Dendritic cell treated with granulocyte-macrophage colony-stimulating factor and Interleukin-4, amounts not matched to agents 40 ng/mL and 50 ng/mL, for 4 days (primary cell): ENCODE results near the gene RASGEF1B.
"Not testable (repeated sequence)": the region's sequence is repeated elsewhere in the genome, so short reads cannot be mapped to it uniquely, and the experiment has no call there.

Experiments
- H3K27ac Mint-ChIP-seq: one replicate; pipeline ENCODE4 v1.8.0; 2022; ENCODE audit warnings: mild to moderate bottlenecking, mixed read lengths
- H3K27me3 Mint-ChIP-seq: one replicate; pipeline ENCODE4 v1.8.0; 2022; ENCODE audit warnings: mild to moderate bottlenecking, mixed read lengths
- H3K36me3 Mint-ChIP-seq: one replicate; pipeline ENCODE4 v1.8.0; 2022; ENCODE audit warnings: low read depth, mixed read lengths
- H3K4me1 Mint-ChIP-seq: one replicate; pipeline ENCODE4 v1.8.0; 2022; ENCODE audit warnings: low read depth, mixed read lengths
- H3K4me3 Mint-ChIP-seq: one replicate; pipeline ENCODE4 v1.8.0; 2022; ENCODE audit warnings: mild to moderate bottlenecking, moderate library complexity, mixed read lengths
- H3K9me3 Mint-ChIP-seq: one replicate; pipeline ENCODE4 v1.8.0; 2022; ENCODE audit warnings: mixed read lengths
- intact Hi-C: fragments of 100-400 bp; cut with micrococcal nuclease; formaldehyde crosslinking; loops from one replicate; pipeline ENCODE4 v1.15.0; 2022

RASGEF1B gene

DNA sequence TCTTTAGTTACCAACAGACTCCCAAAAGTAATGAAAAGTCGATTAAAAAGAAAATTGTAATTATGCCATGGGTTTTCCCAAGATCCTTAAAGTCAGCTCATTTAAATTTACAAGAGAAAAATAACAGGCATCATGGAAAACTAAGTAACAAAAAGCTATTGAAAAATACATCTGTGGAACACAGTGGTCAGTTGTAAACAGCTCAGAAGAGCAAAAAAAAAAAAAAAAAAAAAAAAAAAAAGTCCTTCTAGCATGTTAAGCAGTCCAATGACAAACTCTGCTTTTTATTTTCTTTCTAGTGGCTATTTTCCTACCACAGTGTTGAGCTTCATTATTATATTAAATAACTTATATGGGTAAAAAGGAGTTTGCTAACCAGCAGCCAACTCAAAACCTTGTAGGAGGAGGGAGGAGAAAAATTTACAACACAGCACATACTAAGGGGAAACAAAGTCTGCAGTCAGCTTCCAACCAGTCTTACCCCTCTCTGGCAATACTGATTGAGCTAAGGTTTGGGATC is 44.9 kb downstream of the RASGEF1B start:
- H3K4me1 Mint-ChIP-seq = peaks cover 2% of the 10 kb centered on the region
- no peak overlapping the region for H3K27ac Mint-ChIP-seq
- no peak overlapping the region for H3K4me3 Mint-ChIP-seq
- peaks cover 59% of the 10 kb centered on the region for H3K36me3 Mint-ChIP-seq
- no peaks in the 10 kb centered on the region for H3K9me3 Mint-ChIP-seq
- no peaks in the 10 kb centered on the region for H3K27me3 Mint-ChIP-seq
- intact Hi-C loops = no loop called here

DNA sequence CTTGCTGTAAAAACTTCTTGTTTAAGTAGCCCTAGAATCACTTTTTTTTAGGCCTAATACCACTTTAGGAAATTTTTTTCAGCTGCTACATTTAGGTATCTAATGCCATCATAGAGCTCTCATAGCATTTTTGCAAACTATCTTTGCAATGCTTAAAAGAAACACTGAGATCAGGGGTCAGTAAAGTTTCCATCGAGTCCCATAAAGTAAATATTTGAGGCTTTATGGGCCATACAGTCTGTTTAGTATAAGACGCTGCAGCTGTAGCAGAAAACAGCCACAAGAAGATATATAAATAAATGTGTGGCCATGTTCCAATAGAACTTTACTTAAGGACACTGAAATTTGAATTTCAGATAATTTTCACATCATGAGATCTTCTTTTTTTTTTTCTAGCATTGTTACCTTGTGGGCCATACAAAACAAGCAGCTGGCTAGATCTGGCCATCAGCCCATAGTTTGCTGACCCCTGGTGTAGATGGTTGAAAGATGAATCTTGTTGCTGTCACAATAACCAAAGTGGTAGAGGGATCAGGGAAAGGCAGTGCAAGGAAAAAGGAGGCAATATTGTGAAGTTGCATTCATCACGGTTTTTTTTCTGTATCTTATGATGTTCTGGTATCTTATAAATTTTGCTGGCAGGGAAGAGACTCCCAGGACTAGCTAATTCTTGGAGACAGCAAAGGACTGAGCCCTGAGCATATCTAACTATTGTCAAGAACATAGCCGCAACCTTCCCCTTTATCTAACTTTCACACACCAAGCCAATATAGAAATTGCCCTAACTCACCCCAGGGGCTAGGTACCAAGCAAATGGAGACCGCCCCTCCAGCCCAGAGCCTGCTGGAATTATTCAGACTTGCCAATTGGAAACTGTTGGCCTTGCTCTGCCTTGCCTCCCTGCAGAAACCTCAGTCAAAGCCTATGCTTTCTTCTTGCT is 46.6 kb downstream of the RASGEF1B start:
- H3K4me3 Mint-ChIP-seq = no peak overlapping the region
- H3K36me3 Mint-ChIP-seq = peaks cover 47% of the 10 kb centered on the region
- no peak overlapping the region for H3K27ac Mint-ChIP-seq
- H3K27me3 Mint-ChIP-seq = no peaks in the 10 kb centered on the region
- intact Hi-C loops = no loop called here
- H3K4me1 Mint-ChIP-seq = peaks cover 15% of the 10 kb centered on the region
- H3K9me3 Mint-ChIP-seq = no peaks in the 10 kb centered on the region

DNA sequence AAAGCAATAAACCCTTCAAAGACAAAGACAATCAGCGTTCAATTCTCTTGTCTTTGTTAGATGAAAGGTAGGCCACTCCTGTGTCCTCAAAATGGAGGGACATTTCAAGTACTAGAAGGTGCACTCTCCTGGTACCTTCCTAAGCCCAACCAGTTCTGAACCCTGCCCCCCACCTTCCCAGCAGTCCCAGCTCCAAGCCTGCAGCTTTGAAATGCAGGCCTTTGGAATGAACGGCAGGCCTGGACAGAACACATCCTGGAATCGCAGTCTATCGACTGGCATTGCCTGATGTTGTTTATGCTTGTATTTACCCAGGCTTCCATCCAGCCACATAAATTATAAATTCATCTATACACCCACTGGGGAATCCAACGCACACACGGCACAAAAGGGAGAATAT is 47.4 kb downstream of the RASGEF1B start:
- H3K27ac Mint-ChIP-seq = no peak overlapping the region
- peaks cover 40% of the 10 kb centered on the region for H3K36me3 Mint-ChIP-seq
- no peaks in the 10 kb centered on the region for H3K9me3 Mint-ChIP-seq
- H3K4me3 Mint-ChIP-seq = no peak overlapping the region
- H3K4me1 Mint-ChIP-seq = peaks cover 15% of the 10 kb centered on the region
- H3K27me3 Mint-ChIP-seq = no peaks in the 10 kb centered on the region
- intact Hi-C loops = no loop called here

DNA sequence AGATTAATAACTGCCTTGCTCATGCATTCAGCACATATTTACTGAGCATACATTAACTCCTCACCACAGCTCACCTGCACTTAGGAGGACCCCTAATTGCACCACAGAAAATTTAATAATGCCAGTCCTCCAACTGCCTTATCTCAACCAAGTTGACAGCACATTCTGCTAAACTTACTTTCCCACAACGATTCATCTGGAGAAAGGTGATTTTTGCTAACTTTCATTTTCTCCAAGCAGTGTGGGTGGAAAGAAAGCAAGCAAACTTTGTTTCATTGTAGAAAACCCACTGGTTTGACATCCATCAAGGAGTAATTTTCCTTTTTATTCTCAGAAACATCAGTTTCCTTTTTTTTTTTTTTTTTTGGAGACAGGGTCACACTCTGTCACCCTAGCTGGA is 49.1 kb downstream of the RASGEF1B start:
- intact Hi-C loops = no loop called here
- Mint-ChIP-seq H3K36me3 (peaks cover 29% of the 10 kb centered on the region), H3K4me3 (no peak overlapping the region), H3K4me1 (peaks cover 15% of the 10 kb centered on the region), H3K27me3 (no peaks in the 10 kb centered on the region), H3K27ac (no peak overlapping the region), H3K9me3 (no peaks in the 10 kb centered on the region)

DNA sequence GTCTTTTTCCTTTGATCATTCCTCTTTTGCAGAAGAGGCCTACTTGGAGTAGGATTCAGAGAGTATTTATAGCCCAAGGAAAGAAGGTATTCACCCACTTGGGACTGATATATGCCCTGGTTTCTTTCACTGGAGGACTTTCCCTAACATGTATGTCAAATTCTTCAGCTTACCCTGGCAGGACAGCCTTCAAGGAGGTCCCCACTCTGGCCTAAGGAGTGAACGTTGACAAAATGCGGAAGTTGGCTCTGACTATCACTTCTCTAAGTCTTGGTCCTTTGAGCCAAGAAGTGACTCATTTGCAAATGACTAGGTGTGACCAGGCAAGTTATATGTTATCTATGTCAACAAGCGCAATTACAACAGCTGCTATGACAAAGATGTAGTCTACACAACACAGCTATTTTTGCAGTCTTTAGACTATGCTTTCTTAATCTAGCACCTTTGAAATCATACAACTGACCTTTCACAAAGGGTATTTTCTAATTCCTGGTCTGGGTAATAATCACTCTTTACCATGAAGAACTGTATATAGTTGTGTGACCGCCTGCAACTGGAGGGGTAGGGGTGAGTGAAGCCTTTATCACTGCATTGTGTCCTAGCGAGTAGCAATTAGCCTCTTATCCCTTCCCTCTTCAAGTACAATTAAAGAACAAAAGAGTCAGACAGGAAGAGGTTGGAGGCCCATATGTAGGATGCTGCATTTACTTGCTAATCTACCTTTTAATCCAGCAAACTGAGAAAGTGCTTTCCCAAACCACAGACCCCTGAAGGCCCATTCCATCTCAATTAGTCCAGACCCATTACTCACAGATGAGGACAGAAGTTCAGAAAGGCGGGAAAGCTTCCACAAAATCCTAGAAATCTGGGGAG is 50.1 kb downstream of the RASGEF1B start:
- H3K4me1 Mint-ChIP-seq = peaks cover 15% of the 10 kb centered on the region
- H3K9me3 Mint-ChIP-seq = no peaks in the 10 kb centered on the region
- intact Hi-C loops = no loop called here
- H3K4me3 Mint-ChIP-seq = no peak overlapping the region
- H3K27ac Mint-ChIP-seq = peak overlapping the region; percentile 65
- H3K36me3 Mint-ChIP-seq = peaks cover 21% of the 10 kb centered on the region
- H3K27me3 Mint-ChIP-seq = no peaks in the 10 kb centered on the region

DNA sequence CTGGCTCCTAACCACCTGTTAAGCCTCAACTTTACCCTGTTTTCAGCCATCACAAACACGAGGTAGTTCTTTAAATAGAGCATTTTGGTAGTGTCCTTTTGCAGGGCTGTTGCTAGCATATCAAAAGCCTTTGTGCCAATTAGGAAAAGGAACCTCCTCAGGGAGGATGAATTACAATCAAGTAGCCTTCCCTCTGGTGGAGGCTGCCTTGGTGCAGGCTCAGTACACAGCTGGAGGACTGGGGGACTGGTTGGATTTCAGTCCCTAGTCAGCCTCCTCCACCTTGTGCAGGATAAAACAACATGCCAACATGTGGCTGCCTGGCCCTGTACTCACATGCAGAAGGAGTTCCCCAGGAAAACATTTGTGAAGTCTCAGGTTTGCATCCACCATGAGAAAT is 53.1 kb downstream of the RASGEF1B start:
- Mint-ChIP-seq H3K4me1 (peaks cover 15% of the 10 kb centered on the region), H3K27me3 (no peaks in the 10 kb centered on the region), H3K4me3 (no peak overlapping the region), H3K9me3 (no peaks in the 10 kb centered on the region), H3K36me3 (no peaks in the 10 kb centered on the region), H3K27ac (no peak overlapping the region)
- intact Hi-C loops = no loop called here

DNA sequence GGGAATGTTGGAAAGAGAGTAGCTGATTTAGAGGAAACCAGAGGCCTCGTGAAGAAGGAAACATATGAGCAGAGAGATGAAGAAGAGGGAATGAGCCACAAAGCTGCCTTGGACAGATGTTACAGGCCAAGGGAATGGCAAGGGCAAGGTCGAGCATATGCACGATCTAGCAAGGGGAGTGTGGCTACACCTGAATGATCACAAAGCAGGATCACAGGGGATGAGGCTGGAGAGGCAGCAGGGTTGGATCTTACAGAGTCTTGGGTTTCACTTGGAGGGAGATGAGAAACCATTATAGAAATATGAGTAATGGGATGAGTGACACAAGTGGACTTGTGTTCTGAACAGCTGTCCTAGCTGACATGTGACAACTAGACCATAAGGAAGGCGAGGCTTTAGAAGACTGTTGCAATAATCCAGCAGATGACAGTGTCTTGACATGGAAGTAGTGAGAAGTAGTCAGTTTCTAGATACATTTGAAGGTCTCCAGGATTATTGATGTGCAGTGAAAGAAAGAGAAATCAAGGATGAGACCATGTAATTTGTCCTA is 58.7 kb downstream of the RASGEF1B start:
- Mint-ChIP-seq H3K9me3 (no peaks in the 10 kb centered on the region), H3K4me1 (peaks cover 17% of the 10 kb centered on the region), H3K27me3 (no peaks in the 10 kb centered on the region), H3K4me3 (no peak overlapping the region), H3K27ac (no peak overlapping the region), H3K36me3 (no peaks in the 10 kb centered on the region)
- intact Hi-C loops = no loop called here

DNA sequence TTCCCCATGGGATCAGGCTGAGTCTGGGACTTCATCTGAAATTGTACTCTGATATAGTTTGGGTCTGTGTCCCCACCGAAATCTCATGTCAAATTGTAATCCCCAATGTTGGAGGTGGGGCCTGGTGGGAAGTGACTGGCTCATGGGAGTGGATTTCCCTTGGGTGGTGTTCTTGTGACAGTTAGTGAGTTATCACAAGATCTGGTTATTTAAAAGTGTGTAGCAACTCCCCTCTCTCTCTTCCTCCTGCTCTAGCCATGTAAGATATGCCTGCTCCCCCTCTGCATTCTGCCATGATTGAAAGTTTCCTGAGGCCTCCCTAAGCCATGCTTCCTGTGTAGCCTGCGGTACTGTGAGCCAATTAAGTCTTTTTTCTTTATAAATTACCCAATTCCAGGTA is 61.0 kb downstream of the RASGEF1B start:
- intact Hi-C loops = no loop called here

DNA sequence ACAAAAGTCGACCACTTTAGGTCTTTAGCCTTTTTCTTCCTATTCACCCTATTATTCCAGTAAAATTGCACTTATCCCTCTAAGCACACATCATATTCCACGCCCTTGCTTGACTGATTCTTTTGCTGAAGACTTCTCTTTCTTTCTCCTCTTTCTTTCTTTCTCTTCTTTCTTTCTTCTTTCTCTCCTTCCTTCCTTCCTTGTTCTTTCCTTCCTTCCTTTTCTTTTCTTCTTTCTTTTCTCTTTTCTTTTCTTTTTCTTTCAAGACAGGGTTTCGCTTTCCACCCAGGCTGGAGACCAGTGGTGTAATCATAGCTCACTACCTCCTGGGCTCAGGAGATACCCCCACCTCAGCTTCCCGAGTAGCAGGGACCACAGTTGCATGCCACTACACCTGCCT is 61.9 kb downstream of the RASGEF1B start:
- H3K4me1 Mint-ChIP-seq = peaks cover 17% of the 10 kb centered on the region
- intact Hi-C loops = loop anchor here (5.0 kb wide), 1 partner anchor 1327 kb away; no protein-coding TSS in a partner anchor
- no peaks in the 10 kb centered on the region for H3K36me3 Mint-ChIP-seq
- peaks cover under 1% of the 10 kb centered on the region for H3K27me3 Mint-ChIP-seq
- no peak overlapping the region for H3K27ac Mint-ChIP-seq
- H3K4me3 Mint-ChIP-seq = no peak overlapping the region
- no peaks in the 10 kb centered on the region for H3K9me3 Mint-ChIP-seq

More for the DNA sequence above, 61.0 kb downstream of the RASGEF1B start:
- no peak overlapping the region for H3K4me3 Mint-ChIP-seq
- no peaks in the 10 kb centered on the region for H3K27me3 Mint-ChIP-seq
- no peaks in the 10 kb centered on the region for H3K9me3 Mint-ChIP-seq
- no peaks in the 10 kb centered on the region for H3K36me3 Mint-ChIP-seq
- H3K27ac Mint-ChIP-seq = no peak overlapping the region
- peaks cover 17% of the 10 kb centered on the region for H3K4me1 Mint-ChIP-seq

DNA sequence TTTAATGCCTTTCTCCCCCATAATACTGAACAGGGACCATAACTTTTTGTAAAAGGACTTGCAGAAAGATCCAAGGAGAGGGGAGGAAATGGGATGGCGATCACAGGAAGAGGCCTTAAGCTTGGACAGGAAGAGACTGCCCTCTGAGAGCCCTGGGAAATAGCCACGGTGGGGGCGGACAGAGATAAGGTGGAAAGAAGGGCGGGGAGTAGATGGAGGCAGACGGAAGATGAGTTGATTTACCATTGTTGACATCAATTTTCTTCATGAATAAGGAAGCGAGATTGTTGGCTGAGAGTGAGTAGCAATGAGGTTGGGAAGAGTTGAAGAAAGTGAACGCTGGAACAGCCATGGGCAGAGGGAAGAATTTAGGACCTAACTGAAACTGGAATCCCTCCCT is 63.4 kb downstream of the RASGEF1B start:
- intact Hi-C loops = loop anchor here (5.0 kb wide), 1 partner anchor 1329 kb away; no protein-coding TSS in a partner anchor
- no peaks in the 10 kb centered on the region for H3K9me3 Mint-ChIP-seq
- H3K27ac Mint-ChIP-seq = no peak overlapping the region
- H3K27me3 Mint-ChIP-seq = peaks cover 2% of the 10 kb centered on the region
- H3K4me3 Mint-ChIP-seq = no peak overlapping the region
- H3K36me3 Mint-ChIP-seq = no peaks in the 10 kb centered on the region
- peaks cover 16% of the 10 kb centered on the region for H3K4me1 Mint-ChIP-seq

DNA sequence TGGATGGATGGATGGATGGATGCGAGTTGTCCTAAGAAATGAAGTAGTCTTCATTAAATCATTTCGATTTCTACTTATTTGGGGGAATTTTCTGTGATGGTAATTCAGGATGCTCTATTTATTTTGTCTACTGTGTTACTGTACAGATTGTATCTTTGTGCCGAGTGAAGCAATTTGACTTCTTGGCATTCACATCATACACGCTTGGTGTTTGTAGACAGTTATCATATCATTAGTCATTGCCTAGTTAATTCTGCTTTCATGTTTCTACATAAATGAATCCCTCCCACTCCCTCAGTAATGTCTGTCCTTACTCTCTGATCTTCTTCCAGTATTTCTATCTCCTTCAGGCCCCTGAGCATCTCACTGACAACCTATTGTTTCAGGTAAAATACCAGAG is 64.0 kb downstream of the RASGEF1B start:
- Mint-ChIP-seq H3K27ac (no peak overlapping the region), H3K4me1 (peaks cover 9% of the 10 kb centered on the region), H3K9me3 (peaks cover 4% of the 10 kb centered on the region), H3K36me3 (no peaks in the 10 kb centered on the region), H3K4me3 (no peak overlapping the region), H3K27me3 (peaks cover 2% of the 10 kb centered on the region)
- intact Hi-C loops = loop anchor here (5.0 kb wide), 1 partner anchor 1330 kb away; no protein-coding TSS in a partner anchor

DNA sequence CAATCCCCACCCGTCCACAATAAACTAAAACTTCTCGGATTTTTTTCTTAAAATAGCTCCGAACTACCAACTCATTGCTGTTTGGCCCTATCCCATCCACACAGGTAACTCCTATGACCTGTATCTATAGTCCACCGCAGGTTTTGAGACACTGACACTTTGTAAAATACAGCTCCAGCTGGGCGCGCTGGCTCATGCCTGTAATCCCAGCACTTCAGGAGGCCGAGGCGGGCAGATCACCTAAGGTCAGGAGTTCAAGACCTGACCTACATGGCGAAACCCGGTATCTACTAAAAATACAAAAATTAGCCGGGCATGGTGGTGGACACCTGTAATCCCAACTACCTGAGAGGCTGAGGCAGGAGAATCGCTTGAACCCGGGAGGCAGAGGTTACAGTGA is 65.2 kb downstream of the RASGEF1B start:
- intact Hi-C loops = loop anchor here (1.0 to 5.0 kb wide), 5 partner anchors 61 to 1331 kb away; no protein-coding TSS in a partner anchor
- not testable (repeated sequence) for H3K27me3 Mint-ChIP-seq, H3K4me3 Mint-ChIP-seq, H3K36me3 Mint-ChIP-seq, H3K4me1 Mint-ChIP-seq, H3K9me3 Mint-ChIP-seq, H3K27ac Mint-ChIP-seq

DNA sequence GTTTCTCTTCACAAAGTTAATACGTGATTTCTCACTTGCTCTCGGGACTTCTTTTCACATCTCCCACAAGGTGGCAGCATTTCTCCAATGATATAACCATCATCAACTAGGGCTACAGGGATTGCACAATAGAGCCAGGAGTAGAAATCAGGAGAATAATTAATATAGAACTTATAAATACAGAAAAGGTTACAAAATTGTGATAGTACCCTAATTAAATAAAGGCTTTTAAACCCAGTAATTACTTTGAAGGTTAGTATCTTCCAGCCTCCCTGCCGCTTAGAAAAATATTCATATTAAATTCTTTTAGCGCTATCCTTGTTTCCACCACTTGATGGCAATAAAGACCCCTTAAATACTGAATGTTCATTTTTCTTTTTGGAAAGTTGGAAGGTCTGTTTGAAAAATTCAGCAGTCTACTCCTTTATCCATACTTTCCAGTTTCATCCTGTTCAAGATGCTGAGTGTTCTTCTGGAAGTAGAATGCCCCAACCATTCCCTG is 65.8 kb downstream of the RASGEF1B start:
- no peak overlapping the region for H3K4me3 Mint-ChIP-seq

More for the DNA sequence above, 65.8 kb downstream of the RASGEF1B start:
- peaks cover 6% of the 10 kb centered on the region for H3K9me3 Mint-ChIP-seq
- peaks cover 2% of the 10 kb centered on the region for H3K27me3 Mint-ChIP-seq
- no peak overlapping the region for H3K27ac Mint-ChIP-seq
- intact Hi-C loops = loop anchor here (1.0 to 5.0 kb wide), 5 partner anchors 61 to 1331 kb away; no protein-coding TSS in a partner anchor
- H3K4me1 Mint-ChIP-seq = peaks cover 6% of the 10 kb centered on the region
- no peaks in the 10 kb centered on the region for H3K36me3 Mint-ChIP-seq
